Astrocyte of the spinal cord (primary cell): ENCODE data around the gene GPR141.

ENCODE experiments used
- DNase-seq: peaks from one replicate; pipeline ENCODE4 v3.0.0; 2011; ENCODE audit warnings: low read depth, low spot score
- H3K4me3 ChIP-seq: 2 replicates; pipeline ENCODE4 v1.5.1; 2011; ENCODE audit warnings: low read depth, mild to moderate bottlenecking, low read length, moderate library complexity
- CTCF ChIP-seq: IDR thresholded peaks from 2 replicates; pipeline ENCODE4 v1.5.1; 2012; ENCODE audit warnings: low read depth, mild to moderate bottlenecking, low read length, inconsistent platforms
- in situ Hi-C: cut with HindIII; loops from 2 replicates; pipeline ENCODE4 v1.10.0; 2017; ENCODE audit warnings: low sequenced_read_pairs

The GPR141 gene

GRCh38 chr7:37729181-37729580 is 45.6 kb downstream of the GPR141 start:
- DNase-seq, result no peak
- no peak for TF ChIP-seq CTCF
- H3K4me3 ChIP-seq, result no peak overlapping the region
- in situ Hi-C loops, result no loop called here

GRCh38 chr7:37730501-37730900 is 46.9 kb downstream of the GPR141 start:
- H3K4me3 ChIP-seq, result no peak overlapping the region
- no peak for TF ChIP-seq CTCF
- in situ Hi-C loops, result no loop called here
- DNase-seq, result no peak

- in situ Hi-C loops, result no loop called here
- no peak for DNase-seq
- no peak overlapping the region for H3K4me3 ChIP-seq
- TF ChIP-seq CTCF, result no peak
Observed at GRCh38 chr7:37732253-37732652, 48.7 kb downstream of the GPR141 start.

DNA sequence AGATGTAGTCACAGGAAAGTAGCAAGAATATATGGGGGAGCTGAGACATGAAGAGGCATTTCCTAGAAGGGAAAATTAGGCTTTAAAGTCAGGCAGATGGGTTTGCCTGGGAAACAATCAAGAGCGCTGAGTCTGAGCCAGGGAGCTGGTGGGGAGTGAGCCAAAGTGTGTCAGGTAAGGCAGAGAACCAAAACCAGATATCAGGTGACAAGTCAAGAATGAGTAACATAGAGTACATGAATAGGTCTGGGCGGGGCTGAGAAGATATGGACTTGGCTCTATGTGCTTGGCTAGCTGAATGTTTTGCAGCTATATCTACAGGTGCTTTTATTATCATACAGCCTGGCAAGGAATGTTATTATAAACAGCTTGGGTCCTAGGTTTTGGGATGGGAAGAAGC is 49.3 kb downstream of the GPR141 start:
- no peak for TF ChIP-seq CTCF
- no peak overlapping the region for H3K4me3 ChIP-seq
- DNase-seq, result no peak
- in situ Hi-C loops, result no loop called here

DNA sequence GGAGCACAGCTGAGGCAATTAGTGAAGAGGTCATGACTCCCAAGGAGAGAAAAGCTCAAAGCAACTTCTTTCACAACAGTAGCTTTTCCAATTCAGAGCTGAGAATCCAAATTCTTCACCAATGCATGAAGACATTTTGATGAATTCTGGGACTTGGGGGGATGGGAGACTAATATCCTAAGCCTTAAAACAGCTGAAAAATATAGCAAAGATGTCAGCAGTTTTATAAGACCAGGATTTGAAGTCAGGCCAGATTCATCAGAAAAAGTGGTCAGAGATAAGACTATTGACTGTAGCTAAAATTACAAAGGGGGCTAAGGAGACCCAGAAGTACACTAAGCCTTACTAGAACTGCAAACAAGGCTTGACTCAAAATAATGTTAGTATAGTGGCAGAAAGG is 51.6 kb downstream of the GPR141 start:
- in situ Hi-C loops, result no loop called here
- DNase-seq, result no peak
- no peak overlapping the region for H3K4me3 ChIP-seq
- no peak for TF ChIP-seq CTCF

DNA sequence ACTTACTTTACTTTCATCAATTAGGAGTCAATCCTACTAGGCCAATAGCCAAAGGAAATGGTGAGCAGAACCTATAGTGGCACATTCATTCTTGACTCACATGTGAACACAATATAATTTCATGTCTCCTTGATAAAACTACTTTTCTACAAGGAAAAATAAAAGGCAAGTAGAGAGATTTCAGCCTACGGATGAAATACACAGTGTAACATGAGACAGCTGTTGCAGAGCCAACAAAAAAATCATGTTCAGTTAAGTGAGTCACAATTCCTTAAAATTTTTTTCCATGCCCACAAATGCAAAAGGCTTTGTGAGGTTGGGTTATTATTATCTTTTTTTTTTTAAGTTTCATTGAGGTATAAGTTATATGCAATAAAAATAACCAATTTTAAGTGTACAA is 54.8 kb downstream of the GPR141 start:
- no peak for TF ChIP-seq CTCF
- DNase-seq, result no peak
- no peak overlapping the region for H3K4me3 ChIP-seq
- in situ Hi-C loops, result no loop called here

- no peak overlapping the region for H3K4me3 ChIP-seq
- no peak for DNase-seq
- TF ChIP-seq CTCF, result no peak
- in situ Hi-C loops, result no loop called here
Observed at GRCh38 chr7:37740398-37740797, 56.8 kb downstream of the GPR141 start.
